ENCODE results near the gene SOX6.

The SOX6 gene

GRCh38 chr11:16336721-16337120 lies 19.6 kb downstream of the SOX6 start:
- TF ChIP-seq CTCF (IDR thresholded peaks at IDR 0.05; ENCODE audit: low read depth, low read length) = no peak
- H3K4me3 ChIP-seq (ENCODE audit: low read depth, low read length) = no peak overlapping the region

GRCh38 chr11:16336204-16336603 lies 20.1 kb downstream of the SOX6 start:
- no peak for TF ChIP-seq CTCF (IDR thresholded peaks at IDR 0.05; ENCODE audit: low read depth, low read length)
- H3K4me3 ChIP-seq (ENCODE audit: low read depth, low read length) = no peak overlapping the region

GRCh38 chr11:16335236-16335962 lies 20.9 kb downstream of the SOX6 start:
- H3K4me3 ChIP-seq (ENCODE audit: low read depth, low read length) = no peak overlapping the region
- TF ChIP-seq CTCF (IDR thresholded peaks at IDR 0.05; ENCODE audit: low read depth, low read length) = no peak

- H3K4me3 ChIP-seq (ENCODE audit: low read depth, low read length) = no peak overlapping the region
- TF ChIP-seq CTCF (IDR thresholded peaks at IDR 0.05; ENCODE audit: low read depth, low read length) = no peak
Measured at GRCh38 chr11:16326679-16327297, 29.6 kb downstream of the SOX6 start.

- no peak for TF ChIP-seq CTCF (IDR thresholded peaks at IDR 0.05; ENCODE audit: low read depth, low read length)
- no peak overlapping the region for H3K4me3 ChIP-seq (ENCODE audit: low read depth, low read length)
Measured at GRCh38 chr11:16322190-16322589, 34.2 kb downstream of the SOX6 start.

- H3K4me3 ChIP-seq (ENCODE audit: low read depth, low read length) = no peak overlapping the region
- TF ChIP-seq CTCF (IDR thresholded peaks at IDR 0.05; ENCODE audit: low read depth, low read length) = no peak
Measured at GRCh38 chr11:16321148-16321547, 35.2 kb downstream of the SOX6 start.

- no peak for TF ChIP-seq CTCF (IDR thresholded peaks at IDR 0.05; ENCODE audit: low read depth, low read length)
- no peak overlapping the region for H3K4me3 ChIP-seq (ENCODE audit: low read depth, low read length)
Measured at GRCh38 chr11:16318320-16318719, 38.0 kb downstream of the SOX6 start.

Data from WI38 (cell line).